GM18505 (cell line): ENCODE results near the gene KIF5B.
A peak's percentile ranks its signal among the peaks of the same experiment; 100 is the strongest.
"Not testable (repeated sequence)": the region's sequence is repeated elsewhere in the genome, so short reads cannot be mapped to it uniquely, and the experiment has no call there.

Experiments used
- ATAC-seq: cut with Tn5 transposase; IDR thresholded peaks from one replicate; pipeline ENCODE4 v1.9.1; 2021; ENCODE audit not compliant: unreplicated experiment
- POLR2A ChIP-seq: IDR thresholded peaks from 4 replicates; pipeline ENCODE4 v1.6.1; 2011; ENCODE audit warnings: borderline replicate concordance; ENCODE audit not compliant: insufficient read depth, insufficient read length; ENCODE audit errors: extremely low read depth

KIF5B gene

GRCh38 chr10:32017044-32017443 lies 39.2 kb downstream of the KIF5B start:
- no peak for TF ChIP-seq POLR2A
- ATAC-seq = no peak

- ATAC-seq = no peak
- TF ChIP-seq POLR2A = no peak
Observed at GRCh38 chr10:32015386-32015785, 40.8 kb downstream of the KIF5B start.

- no peak for ATAC-seq
Observed at GRCh38 chr10:32007026-32007425, 49.2 kb downstream of the KIF5B start.

GRCh38 chr10:32005050-32005449 lies 51.2 kb downstream of the KIF5B start:
- ATAC-seq = no peak
- TF ChIP-seq POLR2A = peak; percentile 32

More at GRCh38 chr10:32007026-32007425, 49.2 kb downstream of the KIF5B start:
- no peak for TF ChIP-seq POLR2A

- TF ChIP-seq POLR2A = peak; percentile 5
- no peak for ATAC-seq
Observed at GRCh38 chr10:32004161-32004591, 52.0 kb downstream of the KIF5B start.

- no peak for ATAC-seq
- TF ChIP-seq POLR2A = no peak
Observed at GRCh38 chr10:32002531-32002930, 53.7 kb downstream of the KIF5B start.

GRCh38 chr10:32000937-32001336 lies 55.3 kb downstream of the KIF5B start:
- TF ChIP-seq POLR2A = no peak
- no peak for ATAC-seq

- ATAC-seq = no peak
- no peak for TF ChIP-seq POLR2A
Observed at GRCh38 chr10:31999836-32000235, 56.4 kb downstream of the KIF5B start.

- no peak for TF ChIP-seq POLR2A
- ATAC-seq = no peak
Observed at GRCh38 chr10:31999070-31999660, 57.1 kb downstream of the KIF5B start.

- no peak for ATAC-seq
- no peak for TF ChIP-seq POLR2A
Observed at GRCh38 chr10:31994926-31995325, 61.3 kb downstream of the KIF5B start.

- no peak for ATAC-seq
- no peak for TF ChIP-seq POLR2A
Observed at GRCh38 chr10:31990937-31991336, 65.3 kb downstream of the KIF5B start.

- ATAC-seq = not testable (repeated sequence)
Observed at GRCh38 chr10:31987786-31988185, 68.4 kb downstream of the KIF5B start.

- no peak for ATAC-seq
- TF ChIP-seq POLR2A = no peak
Observed at GRCh38 chr10:31982111-31982510, 74.1 kb downstream of the KIF5B start.

GRCh38 chr10:31980471-31980870 lies 75.8 kb downstream of the KIF5B start:
- no peak for TF ChIP-seq POLR2A
- no peak for ATAC-seq

GRCh38 chr10:31979071-31979470 lies 77.2 kb downstream of the KIF5B start:
- not testable (repeated sequence) for ATAC-seq
